ENCODE data around the gene DDX10.

GRCh38 chr11:108825381-108825780, 160.5 kb downstream of the DDX10 start:
- TF ChIP-seq POLR2A (IDR thresholded peaks at IDR 0.05; ENCODE audit: low read length) (no peak), GATA1 (IDR thresholded peaks at IDR 0.05; ENCODE audit: low read depth, low read length) (no peak)

Data from erythroblast (primary cell).